Measurements from ENCODE around the gene UCN3.
A peak's percentile ranks its signal among the peaks of the same experiment; 100 is the strongest.

The UCN3 gene, protein sequence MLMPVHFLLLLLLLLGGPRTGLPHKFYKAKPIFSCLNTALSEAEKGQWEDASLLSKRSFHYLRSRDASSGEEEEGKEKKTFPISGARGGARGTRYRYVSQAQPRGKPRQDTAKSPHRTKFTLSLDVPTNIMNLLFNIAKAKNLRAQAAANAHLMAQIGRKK

GRCh38 chr10:5364890-5365338, at the start of gene UCN3:
TSS of gene UCN3 (plus strand) at chr10:5364966. CDS start at chr10:5373721, 8,755 bp downstream.
- no peak for DNase-seq

GRCh38 chr10:5317547-5318107, 47.1 kb upstream of the UCN3 start:
- no peak for DNase-seq

- no peak for DNase-seq
Measured at GRCh38 chr10:5318148-5318547, 46.6 kb upstream of the UCN3 start.

DNA sequence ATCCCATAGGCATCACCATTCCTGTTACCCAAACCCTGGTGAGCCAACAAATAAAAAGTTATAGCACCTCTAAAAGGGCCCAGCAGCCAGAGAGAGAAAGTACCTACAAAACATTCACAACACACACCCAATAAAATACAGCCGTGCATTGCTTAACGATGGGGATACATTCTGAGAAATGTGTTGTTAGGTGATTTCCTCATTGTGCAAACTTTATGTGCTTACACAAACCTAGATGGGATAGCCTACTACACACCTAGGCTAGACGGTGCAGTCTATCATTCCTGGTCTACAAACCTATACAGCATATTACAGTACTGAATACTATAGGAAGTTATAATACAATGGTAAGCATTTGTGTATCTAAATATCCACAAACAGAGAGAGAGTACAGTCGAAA, 44.9 kb upstream of the UCN3 start:
- DNase-seq = no peak

- no peak for DNase-seq
Measured at GRCh38 chr10:5321273-5321672, 43.5 kb upstream of the UCN3 start.

DNA sequence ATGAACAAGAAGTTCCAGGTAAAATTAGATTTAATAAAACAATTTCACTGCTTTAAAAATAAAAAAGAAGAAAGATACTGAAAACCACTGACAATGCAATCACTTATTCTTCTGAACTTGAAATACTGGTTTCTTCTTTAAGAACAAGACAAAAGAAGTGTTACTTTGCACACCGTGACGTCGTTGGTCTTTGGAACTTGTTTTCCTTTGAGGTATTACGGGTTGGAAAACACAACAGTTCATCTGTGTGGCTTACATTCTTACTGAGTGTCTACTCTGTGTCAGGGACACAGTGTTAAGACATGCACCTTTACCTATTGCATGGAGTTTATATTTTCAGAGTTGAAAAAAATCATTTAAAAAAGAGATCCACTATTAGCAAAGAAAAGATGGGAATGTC, 41.3 kb upstream of the UCN3 start:
- DNase-seq = no peak

- no peak for DNase-seq
Measured at GRCh38 chr10:5325076-5325475, 39.7 kb upstream of the UCN3 start.

- DNase-seq = no peak
Measured at GRCh38 chr10:5334196-5334880, 30.4 kb upstream of the UCN3 start.

DNA sequence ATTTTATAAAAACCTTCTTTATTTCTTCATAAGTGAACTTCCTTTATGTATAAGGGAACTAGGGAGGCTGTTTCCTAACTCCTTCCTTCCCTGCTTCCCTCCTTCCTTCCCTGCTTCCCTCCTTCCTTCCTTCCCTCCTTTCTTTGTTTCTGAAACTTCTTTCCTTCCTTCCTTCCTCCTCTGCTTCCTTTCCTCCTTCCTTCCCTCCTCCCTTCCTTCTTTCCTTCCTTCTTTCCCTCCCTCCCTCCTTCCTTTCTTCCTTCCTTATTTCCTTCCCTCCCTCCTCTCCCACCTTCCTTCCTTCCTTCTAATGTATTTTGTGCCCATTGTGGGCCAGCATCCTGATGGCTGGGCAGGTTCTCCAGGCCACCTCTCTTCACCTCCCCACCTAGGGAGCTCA, 26.8 kb upstream of the UCN3 start:
- no peak for DNase-seq

DNA sequence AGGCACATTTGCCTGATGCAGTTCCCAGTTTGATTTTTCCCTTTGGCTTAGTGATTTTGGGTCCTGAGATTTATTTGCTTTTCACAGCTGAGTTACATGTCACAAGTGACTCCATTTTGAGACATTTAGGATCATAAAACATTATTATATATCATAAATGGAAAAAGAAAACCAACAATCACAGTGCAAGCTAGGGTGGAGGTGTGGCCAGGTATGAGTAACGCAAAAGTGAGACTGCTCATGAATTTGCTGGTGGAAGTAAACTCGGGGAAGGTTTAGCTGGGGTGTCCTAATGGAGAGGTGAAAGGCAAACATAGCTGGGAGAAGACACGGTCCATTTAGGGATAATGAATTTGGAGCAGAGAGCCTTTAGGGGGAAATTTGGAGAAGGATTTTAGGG, 21.7 kb upstream of the UCN3 start:
- DNase-seq = no peak

- DNase-seq = peak in 1 of 2 experiments; percentile 38
Measured at GRCh38 chr10:5343561-5343960, 21.2 kb upstream of the UCN3 start.

DNA sequence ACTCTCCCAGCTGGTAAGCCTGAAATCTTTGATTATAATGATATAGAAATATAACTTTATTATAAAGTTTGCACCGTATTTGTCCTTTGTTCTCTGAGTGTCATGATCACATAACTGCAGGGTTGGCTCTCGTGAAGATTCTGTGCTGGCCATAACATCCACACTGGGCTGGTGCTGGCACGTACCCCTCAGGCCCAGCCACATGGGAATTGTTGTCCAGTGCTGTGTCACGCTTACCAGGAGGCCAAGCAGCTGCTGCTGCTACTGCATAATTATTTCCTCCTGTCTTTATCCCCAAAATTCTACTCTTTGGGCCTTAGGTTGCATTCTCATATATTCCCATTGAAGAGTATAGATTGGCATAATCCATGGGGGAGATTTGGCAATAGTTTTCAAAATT, 20.8 kb upstream of the UCN3 start:
- DNase-seq = no peak

DNA sequence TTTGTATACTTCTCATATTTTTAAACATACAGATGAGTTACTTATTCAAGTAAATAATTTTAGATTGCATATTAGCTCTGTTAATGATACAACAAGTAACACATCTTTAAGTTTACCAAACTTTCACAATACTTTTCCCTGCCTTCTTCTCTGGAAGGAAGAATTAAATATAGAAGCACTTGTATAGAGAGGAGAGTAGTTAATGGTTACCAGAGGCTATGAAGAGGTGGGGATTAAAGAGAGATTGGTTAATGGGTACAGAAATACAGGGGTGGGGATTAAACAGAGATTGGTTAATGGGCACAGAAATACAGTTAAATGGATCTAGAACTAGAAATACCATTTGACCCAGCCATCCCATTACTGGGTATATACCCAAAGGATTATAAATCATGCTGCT, 20.0 kb upstream of the UCN3 start:
- no peak for DNase-seq

- no peak for DNase-seq
Measured at GRCh38 chr10:5346881-5347280, 17.9 kb upstream of the UCN3 start.

DNA sequence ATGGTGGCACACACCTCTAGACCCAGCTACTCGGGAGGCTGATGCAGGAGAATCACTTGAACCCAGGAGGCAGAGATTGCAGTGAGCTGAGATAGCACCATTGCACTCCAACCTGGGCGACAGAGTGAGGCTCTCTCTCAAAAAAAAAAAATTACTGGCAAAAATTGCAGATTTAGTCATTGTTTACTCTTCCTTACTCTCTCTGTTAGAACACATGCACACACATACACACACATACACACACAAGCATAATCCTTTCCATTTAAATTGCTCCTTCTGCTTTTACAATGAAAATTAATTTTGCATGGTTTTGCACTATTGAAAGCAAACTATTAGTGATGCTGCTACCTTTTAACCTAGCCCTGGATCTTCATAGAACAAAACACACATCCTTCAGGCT, 15.4 kb upstream of the UCN3 start:
- DNase-seq = no peak

- no peak for DNase-seq
Measured at GRCh38 chr10:5354068-5354467, 10.7 kb upstream of the UCN3 start.

DNA sequence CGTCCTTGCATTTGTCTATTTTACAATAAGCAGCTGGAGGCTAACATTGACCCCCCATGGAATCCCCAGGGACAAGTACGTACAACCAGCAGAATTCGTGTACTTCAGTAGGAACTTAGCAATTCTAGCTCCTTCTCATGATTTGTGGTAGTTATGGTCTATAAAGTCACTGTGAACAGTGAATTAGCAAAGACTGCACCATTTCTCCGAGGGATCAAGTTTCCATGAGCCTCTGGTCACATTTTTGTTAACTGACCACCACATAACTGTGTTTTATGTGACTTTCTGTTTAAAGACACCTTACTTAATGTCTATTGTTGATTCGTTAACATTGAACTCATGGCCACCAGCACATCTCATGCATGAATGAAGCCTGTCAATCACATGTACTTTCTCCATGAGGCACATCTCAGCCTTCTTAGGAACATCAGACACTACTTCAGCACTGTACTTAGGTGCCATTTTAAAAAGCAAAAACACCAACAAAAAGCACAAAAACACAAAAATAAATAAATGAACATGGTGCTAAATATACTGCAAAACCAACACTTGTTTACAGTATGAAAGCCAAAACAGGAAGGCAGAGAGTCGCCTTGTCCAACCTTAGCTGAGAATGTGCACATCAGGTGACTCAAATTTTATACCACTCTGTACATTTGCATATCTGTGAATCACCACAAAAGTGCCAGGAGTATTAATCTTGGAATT, 9.0 kb upstream of the UCN3 start:
- no peak for DNase-seq

DNA sequence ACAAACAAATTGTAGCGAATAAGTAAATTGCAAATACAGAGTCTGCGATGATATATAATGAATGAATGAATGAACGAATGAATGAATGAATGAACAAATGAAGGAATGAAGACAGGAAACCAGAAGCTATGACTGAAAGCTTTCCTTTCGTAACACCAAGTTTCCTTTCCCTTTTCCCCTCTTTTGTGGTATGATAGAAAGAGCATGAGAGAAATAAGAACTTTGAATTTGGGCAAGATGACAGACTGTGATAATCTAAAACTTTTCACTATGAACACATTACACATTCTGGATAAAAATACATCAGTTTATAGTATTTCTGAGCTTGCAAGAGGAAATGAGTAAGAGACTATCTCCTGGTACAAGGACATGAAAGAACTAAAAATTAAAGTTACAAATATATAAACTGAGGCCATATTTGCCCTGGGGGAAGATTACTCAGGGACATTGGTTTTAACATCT, 8.4 kb upstream of the UCN3 start:
- no peak for DNase-seq

DNA sequence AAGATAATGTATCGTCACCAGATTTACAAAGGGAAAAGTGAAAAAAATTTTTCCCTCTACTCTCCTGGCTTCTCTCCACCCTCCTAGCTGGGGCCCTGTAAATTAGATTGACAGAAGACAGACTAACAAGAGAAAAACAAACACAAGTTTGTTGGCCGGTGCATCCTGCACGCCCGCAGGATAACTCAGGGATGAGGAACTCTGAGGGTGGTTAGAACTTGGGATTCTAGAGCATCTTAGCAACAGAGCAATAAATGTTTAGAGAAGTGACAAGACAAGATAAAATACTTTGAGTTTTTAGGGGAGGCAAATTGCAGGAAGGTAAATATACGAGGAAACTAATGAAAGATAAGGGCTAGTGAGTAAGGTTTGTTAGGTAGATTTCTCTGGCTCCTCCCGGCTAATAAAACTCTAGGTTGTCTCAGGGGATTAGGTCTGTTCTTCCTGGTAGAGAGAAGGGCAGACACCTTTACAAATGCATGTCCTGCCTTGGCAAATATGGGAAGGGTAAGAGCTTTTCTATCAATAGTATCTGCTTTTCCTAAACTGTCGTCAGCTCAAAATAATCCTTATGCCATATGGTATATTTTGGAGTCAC, 4.3 kb upstream of the UCN3 start:
- DNase-seq = no peak

DNA sequence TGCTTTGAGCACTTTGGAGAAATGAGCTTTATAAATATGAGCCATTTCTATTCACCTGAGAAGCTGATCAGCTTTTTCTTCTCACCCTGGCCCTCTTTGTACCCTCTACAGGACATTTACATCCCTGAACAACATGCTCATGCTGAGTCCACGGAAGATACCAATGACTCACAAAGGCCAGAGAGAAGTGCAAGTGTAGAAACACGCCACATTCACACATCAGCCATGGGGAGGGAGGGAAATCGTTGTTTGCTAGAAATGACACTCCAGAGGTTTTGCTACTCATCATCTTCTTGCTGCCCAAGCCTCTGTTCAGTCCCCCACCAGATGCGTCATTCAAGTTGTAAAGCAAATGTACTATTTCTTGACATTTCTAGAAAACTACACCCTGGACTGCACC, 2.8 kb upstream of the UCN3 start:
- no peak for DNase-seq

DNA sequence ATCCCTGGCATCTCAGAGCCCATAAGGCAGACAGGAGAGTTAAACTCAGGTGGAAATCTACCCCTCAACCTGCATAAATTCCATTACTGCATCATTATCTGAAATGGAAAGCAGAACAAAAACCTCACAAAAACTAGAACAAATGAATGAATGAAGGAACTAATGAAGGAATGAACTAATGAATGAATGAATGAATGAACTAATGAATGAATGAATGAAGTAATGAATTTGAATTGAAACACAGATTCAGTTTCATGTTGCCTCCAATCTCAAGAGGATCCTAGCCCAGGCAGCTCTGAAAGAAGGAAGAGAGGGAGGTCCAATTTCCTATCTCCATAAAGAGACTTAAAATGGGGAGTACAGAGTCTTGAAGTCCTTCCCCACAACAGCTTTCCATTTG, 1.9 kb upstream of the UCN3 start:
- DNase-seq = no peak

DNA sequence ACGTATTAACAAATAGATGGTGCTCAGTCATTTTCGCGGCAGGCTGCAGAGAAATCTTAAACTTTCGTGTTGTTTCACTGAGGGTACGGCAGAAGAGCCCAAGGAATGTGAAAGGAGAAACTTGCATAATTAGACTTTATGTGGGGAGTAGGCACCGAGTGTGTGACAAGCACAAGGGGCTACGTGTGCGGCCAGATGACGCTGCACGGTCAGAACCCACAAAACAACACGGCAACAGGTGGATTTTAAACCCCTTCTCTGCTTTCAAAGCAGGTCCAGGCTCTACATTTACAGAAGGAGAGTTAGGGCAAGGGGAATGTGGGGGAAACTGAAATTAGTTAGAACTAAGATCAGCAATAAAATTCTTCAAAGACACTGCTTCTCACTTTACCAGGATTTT, 392 bp upstream of the UCN3 start:
- DNase-seq = no peak

GRCh38 chr10:5365928-5366327, 1.2 kb downstream of the UCN3 start:
- no peak for DNase-seq

All from SHP77 (cell line).